SK-N-SH (cell line): Measurements from ENCODE around the gene HAO2. TPM values are rescaled to one million over a fixed set of nuclear protein-coding genes. Genes with fewer than 3 reads are reported as not detected.

Experiments
- CTCF ChIA-PET: fragments of 300-600, 350-600 bp; formaldehyde crosslinking; extraction: SDS; loops from one replicate; lab custom pipeline; 2021; lab: Yijun Ruan, JAX
- POLR2A ChIA-PET: fragments of 350-600 bp; sonication (Branson Sonifier 250); formaldehyde crosslinking; extraction: SDS; loops from one replicate; lab custom pipeline; 2020; ENCODE audit warnings: antibody characterized with exemption, inconsistent platforms; lab: Yijun Ruan, JAX
- DNase-seq: peaks from one replicate; pipeline ENCODE4 v3.0.0; 2012
- H2AFZ ChIP-seq: fragments of 200-600 bp; sonication (generic); 2 replicates; pipeline ENCODE4 v1.8.1; 2016; ENCODE audit warnings: antibody characterized with exemption, mild to moderate bottlenecking, low read depth
- H3F3A ChIP-seq: fragments of 200-600 bp; sonication (generic); replicated peaks from 2 replicates; pipeline ENCODE3; 2016; ENCODE audit warnings: antibody characterized with exemption, mild to moderate bottlenecking; ENCODE audit not compliant: insufficient read depth
- H3K27ac ChIP-seq, 2 experiments: fragments of 200-500 bp in 1 of 2; fragments of 200-600 bp in 1 of 2; sonication (Bioruptor generic) in 1 of 2; sonication (generic), shearing (Covaris generic) in 1 of 2; 2 replicates each; pipeline versions ENCODE4 v1.5.1 to v1.6.1; 2014 to 2016; ENCODE audit warnings: low read depth in 2 of 2, inconsistent platforms in 1 of 2, low read length in 1 of 2, mild to moderate bottlenecking in 1 of 2, mixed read lengths in 1 of 2
- H3K27me3 ChIP-seq: fragments of 200-600 bp; sonication (generic), shearing (Covaris generic); 2 replicates; pipeline ENCODE4 v1.6.1; 2016; ENCODE audit warnings: mixed run types; ENCODE audit not compliant: insufficient read depth
- H3K36me3 ChIP-seq, 2 experiments: fragments of 200-500 bp in 1 of 2; fragments of 200-600 bp in 1 of 2; sonication (Bioruptor generic) in 1 of 2; sonication (generic) in 1 of 2; replicated peaks in 1 of 2; 2 replicates each; pipeline versions ENCODE3 to v1.5.1; 2014 to 2016; ENCODE audit warnings: low read length in 1 of 2, mild to moderate bottlenecking in 1 of 2; ENCODE audit not compliant: insufficient read depth in 2 of 2, control insufficient read depth in 1 of 2
- H3K4me1 ChIP-seq, 2 experiments: fragments of 200-500 bp in 1 of 2; fragments of 200-600 bp in 1 of 2; sonication (Bioruptor generic) in 1 of 2; sonication (generic), shearing (Covaris generic) in 1 of 2; 2 replicates each; pipeline versions ENCODE4 v1.5.1 to v1.6.1; 2014 to 2016; ENCODE audit warnings: low read depth in 1 of 2, low read length in 1 of 2, mixed run types in 1 of 2; ENCODE audit not compliant: insufficient read depth in 2 of 2, control insufficient read depth in 1 of 2
- H3K4me2 ChIP-seq: fragments of 200-600 bp; sonication (generic), shearing (Covaris generic); 2 replicates; pipeline ENCODE4 v1.6.1; 2017; ENCODE audit warnings: mixed run types
- H3K4me3 ChIP-seq, 2 experiments: fragments of 200-500 bp in 1 of 2; fragments of 200-600 bp in 1 of 2; sonication (Bioruptor generic) in 1 of 2; sonication (generic), shearing (Covaris generic) in 1 of 2; 2 replicates each; pipeline versions ENCODE4 v1.5.1 to v1.8.1; 2014 to 2016; ENCODE audit warnings: low read depth in 2 of 2, inconsistent platforms in 1 of 2, low read length in 1 of 2, mild to moderate bottlenecking in 1 of 2, mixed read lengths in 1 of 2, moderate library complexity in 1 of 2
- H3K79me2 ChIP-seq: fragments of 200-600 bp; sonication (generic); 2 replicates; pipeline ENCODE4 v1.8.1; 2017; ENCODE audit warnings: mild to moderate bottlenecking; ENCODE audit not compliant: insufficient read depth
- H3K9ac ChIP-seq: fragments of 200-600 bp; sonication (generic); 2 replicates; pipeline ENCODE4 v1.6.1; 2017; ENCODE audit warnings: mixed run types
- H3K9me2 ChIP-seq: fragments of 200-600 bp; sonication (generic); 2 replicates; pipeline ENCODE4 v1.6.1; 2017; ENCODE audit warnings: mixed run types
- H3K9me3 ChIP-seq: fragments of 200-600 bp; sonication (generic); 2 replicates; pipeline ENCODE4 v1.6.1; 2017; ENCODE audit warnings: mixed run types, mild to moderate bottlenecking, moderate library complexity
- H4K20me1 ChIP-seq: fragments of 200-600 bp; sonication (generic); 2 replicates; pipeline ENCODE4 v1.6.1; 2017; ENCODE audit warnings: mild to moderate bottlenecking, mixed run types; ENCODE audit not compliant: insufficient read depth
- EP300 ChIP-seq, 2 experiments: IDR thresholded peaks; 2 replicates each; pipeline versions ENCODE4 v1.4.0 to v1.6.1; 2012; ENCODE audit warnings: borderline replicate concordance in 1 of 2, low read depth in 1 of 2, low read length in 1 of 2
- EZH2phosphoT487 ChIP-seq: fragments of 200-600 bp; sonication (generic); IDR thresholded peaks from 2 replicates; pipeline ENCODE4 v1.6.1; 2017; ENCODE audit warnings: low read depth, mixed run types, mild to moderate bottlenecking, antibody characterized with exemption, moderate library complexity, borderline replicate concordance
- FOXJ3 ChIP-seq: sonication (generic); formaldehyde crosslinking; IDR thresholded peaks from 2 replicates; pipeline ENCODE4 v1.5.1; 2020; ENCODE audit warnings: mild to moderate bottlenecking, missing genetic modification reagents
- MAX ChIP-seq: IDR thresholded peaks from 2 replicates; pipeline ENCODE4 v1.4.0; 2012; ENCODE audit warnings: low read depth
- MEF2A ChIP-seq: IDR thresholded peaks from 2 replicates; pipeline ENCODE4 v1.4.0; 2012; ENCODE audit warnings: low read depth, borderline replicate concordance
- NFIC ChIP-seq: IDR thresholded peaks from 2 replicates; pipeline ENCODE4 v1.4.0; 2012; ENCODE audit warnings: borderline replicate concordance
- RCOR1 ChIP-seq: fragments of 150-350 bp; IDR thresholded peaks from 2 replicates; pipeline ENCODE4 v1.6.1; 2017; ENCODE audit warnings: antibody characterized with exemption, low read length
- REST ChIP-seq: IDR thresholded peaks from 2 replicates; pipeline ENCODE4 v1.6.1; 2012; ENCODE audit warnings: mild to moderate bottlenecking, low read depth, low read length, moderate library complexity
- RFX5 ChIP-seq: IDR thresholded peaks from 2 replicates; pipeline ENCODE4 v1.6.1; 2012; ENCODE audit warnings: mild to moderate bottlenecking, improper control_type of control experiment, low read length
- RXRA ChIP-seq: IDR thresholded peaks from 2 replicates; pipeline ENCODE4 v1.4.0; 2012; ENCODE audit warnings: low read depth, mild to moderate bottlenecking, borderline replicate concordance
- SIN3A ChIP-seq: IDR thresholded peaks from 2 replicates; pipeline ENCODE4 v1.6.1; 2012; ENCODE audit warnings: low read depth, mild to moderate bottlenecking, low read length, moderate library complexity, borderline replicate concordance
- TAF1 ChIP-seq: IDR thresholded peaks from 2 replicates; pipeline ENCODE4 v1.6.1; 2012; ENCODE audit warnings: low read depth, mild to moderate bottlenecking, low read length, moderate library complexity, borderline replicate concordance
- TCF12 ChIP-seq: IDR thresholded peaks from 2 replicates; pipeline ENCODE4 v1.4.0; 2012
- TEAD4 ChIP-seq: IDR thresholded peaks from 2 replicates; pipeline ENCODE4 v1.4.0; 2012; ENCODE audit warnings: mild to moderate bottlenecking, borderline replicate concordance; ENCODE audit not compliant: insufficient read depth
- WGBS: methylation state at CpG from one replicate; pipeline ENCODE4 v1.1.6; 2017; ENCODE audit warnings: low lambda C conversion rate; 5-methylcytosine and 5-hydroxymethylcytosine counted together
- polyA plus RNA-seq, 3 experiments: library from polyadenylated mRNA; depleted of rRNA; stranded (reverse); fragments of >200 nt; gene quantifications; 2 replicates each; pipeline ENCODE4 v1.2.3, GENCODE V29; 2012
- TF ChIP-seq, protein P1 (sequence below): IDR thresholded peaks from 2 replicates; pipeline ENCODE4 v1.4.0; 2012; ENCODE audit warnings: low read depth, borderline replicate concordance

The HAO2 gene
- polyA plus RNA-seq, 1 of the 3 experiments (the other 2 are of a cell fraction), result not detected

DNA sequence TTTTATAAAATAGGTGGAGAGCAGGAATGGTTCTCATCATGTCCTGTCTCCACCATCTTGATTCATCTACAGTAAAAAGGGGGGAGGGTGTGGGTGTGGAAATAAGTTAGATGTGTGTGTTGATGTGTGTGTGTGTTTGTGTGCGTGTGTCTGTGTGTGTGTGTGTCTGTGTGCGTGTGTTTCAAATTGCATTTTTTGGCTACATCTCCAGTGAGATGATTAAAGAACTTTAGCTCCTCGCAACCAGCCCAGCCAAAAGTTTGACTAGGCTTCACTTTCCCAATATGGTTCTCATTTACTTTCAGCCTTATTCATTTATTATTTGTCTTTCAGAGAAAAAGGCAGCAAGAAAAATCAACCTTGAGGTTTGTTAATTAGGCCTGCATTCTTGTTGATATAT, 14.7 kb upstream of the HAO2 start:
- no peak for DNase-seq
- Histone ChIP-seq H4K20me1 (no peaks in the 10 kb centered on the region), H3K4me2 (no peak overlapping the region), H3K9me3 (no peaks in the 10 kb centered on the region), H3K36me3 (no peaks in the 10 kb centered on the region)
- CTCF ChIA-PET, result interaction anchor here (1.6 kb wide), 1 partner anchor 13 kb away, joined by 5 read pairs; no protein-coding TSS in a partner anchor
- 1% methylated on average over 3 of the region's 3 CpGs for WGBS
- TF ChIP-seq TCF12, result no peak
- TF ChIP-seq REST, result no peak
- no peak for TF ChIP-seq RXRA
- TF ChIP-seq FOXJ3, result no peak
- TF ChIP-seq EZH2phosphoT487, result no peak
- TF ChIP-seq, all 33 proteins: peak for 0
- Histone ChIP-seq H3F3A (no peaks in the 10 kb centered on the region), H3K4me3 (no peak overlapping the region), H3K27me3 (no peaks in the 10 kb centered on the region; the same call in 1 of the 2 replicates), H3K79me2 (no peaks in the 10 kb centered on the region), H3K4me1 (no peaks in the 10 kb centered on the region), H3K9me2 (no peaks in the 10 kb centered on the region), H2AFZ (no peak overlapping the region), H3K27ac (no peak overlapping the region), H3K9ac (no peak overlapping the region)
- POLR2A ChIA-PET, result no interaction called here

DNA sequence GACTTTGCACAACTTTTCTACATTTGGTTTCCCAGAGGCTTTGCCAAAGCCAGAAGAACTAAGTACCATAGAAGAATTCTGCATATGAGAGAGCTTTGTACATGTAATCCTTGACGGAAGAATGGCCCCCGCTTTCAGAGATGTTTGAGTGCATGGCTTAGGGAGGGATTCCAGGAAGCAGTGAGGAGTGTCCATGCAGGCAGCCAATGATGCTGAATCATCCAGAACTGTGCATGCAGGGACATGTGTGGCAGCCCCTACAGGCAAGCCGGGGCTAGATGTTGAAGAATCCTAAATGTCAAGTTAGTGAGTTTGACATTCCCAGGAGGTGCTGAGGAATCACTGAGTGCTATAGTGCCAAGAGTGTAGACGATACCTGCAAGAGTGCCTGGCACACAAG, 9.9 kb upstream of the HAO2 start:
- TF ChIP-seq, protein P1, sequence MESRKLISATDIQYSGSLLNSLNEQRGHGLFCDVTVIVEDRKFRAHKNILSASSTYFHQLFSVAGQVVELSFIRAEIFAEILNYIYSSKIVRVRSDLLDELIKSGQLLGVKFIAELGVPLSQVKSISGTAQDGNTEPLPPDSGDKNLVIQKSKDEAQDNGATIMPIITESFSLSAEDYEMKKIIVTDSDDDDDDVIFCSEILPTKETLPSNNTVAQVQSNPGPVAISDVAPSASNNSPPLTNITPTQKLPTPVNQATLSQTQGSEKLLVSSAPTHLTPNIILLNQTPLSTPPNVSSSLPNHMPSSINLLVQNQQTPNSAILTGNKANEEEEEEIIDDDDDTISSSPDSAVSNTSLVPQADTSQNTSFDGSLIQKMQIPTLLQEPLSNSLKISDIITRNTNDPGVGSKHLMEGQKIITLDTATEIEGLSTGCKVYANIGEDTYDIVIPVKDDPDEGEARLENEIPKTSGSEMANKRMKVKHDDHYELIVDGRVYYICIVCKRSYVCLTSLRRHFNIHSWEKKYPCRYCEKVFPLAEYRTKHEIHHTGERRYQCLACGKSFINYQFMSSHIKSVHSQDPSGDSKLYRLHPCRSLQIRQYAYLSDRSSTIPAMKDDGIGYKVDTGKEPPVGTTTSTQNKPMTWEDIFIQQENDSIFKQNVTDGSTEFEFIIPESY, result no peak
- TF ChIP-seq RFX5, result no peak
- TF ChIP-seq EP300 (IDR thresholded peaks at IDR 0.05; ENCODE audit: borderline replicate concordance in 1 of 2, low read depth in 1 of 2, low read length in 1 of 2), result no peak
- TF ChIP-seq RCOR1, result no peak
- TF ChIP-seq REST, result no peak
- TF ChIP-seq TEAD4, result no peak
- TF ChIP-seq SIN3A, result no peak
- TF ChIP-seq MAX, result no peak
- TF ChIP-seq MEF2A, result no peak
- TF ChIP-seq NFIC, result no peak
- TF ChIP-seq EZH2phosphoT487, result no peak
- no peak for TF ChIP-seq TAF1
- Histone ChIP-seq H3K4me2 (no peak overlapping the region), H3K27ac (no peak overlapping the region), H2AFZ (no peak overlapping the region), H3K27me3 (peaks cover 26% of the 10 kb centered on the region; the same call in 1 of the 2 replicates), H3K79me2 (no peaks in the 10 kb centered on the region), H3K36me3 (no peaks in the 10 kb centered on the region), H3K4me1 (no peaks in the 10 kb centered on the region), H3K9me2 (no peaks in the 10 kb centered on the region), H3F3A (no peaks in the 10 kb centered on the region), H4K20me1 (no peaks in the 10 kb centered on the region), H3K9me3 (no peaks in the 10 kb centered on the region), H3K4me3 (no peak overlapping the region), H3K9ac (no peak overlapping the region)
- WGBS, result 6% methylated on average over 4 of the region's 4 CpGs
- CTCF ChIA-PET, result interaction anchor here (1.5 to 1.8 kb wide), 2 partner anchors 8 to 10 kb away, joined by 6 read pairs; partner anchors contain the start of gene HAO2
- no peak for DNase-seq
- POLR2A ChIA-PET, result no interaction called here
